VCaP (cell line): ENCODE measurements around the gene HS3ST6.
"Not testable (repeated sequence)": the region's sequence is repeated elsewhere in the genome, so short reads cannot be mapped to it uniquely, and the experiment has no call there.

Experiments used
- H3K27ac ChIP-seq: fragments of 450-650 bp; 2 replicates; pipeline ENCODE4 v1.5.1; 2017
- TF ChIP-seq, protein P1 (sequence below): fragments of 450-650 bp; conservative IDR thresholded peaks from 2 replicates; pipeline ENCODE4 v1.5.1; 2017; ENCODE audit warnings: mild to moderate bottlenecking, moderate library complexity

HS3ST6 gene

DNA sequence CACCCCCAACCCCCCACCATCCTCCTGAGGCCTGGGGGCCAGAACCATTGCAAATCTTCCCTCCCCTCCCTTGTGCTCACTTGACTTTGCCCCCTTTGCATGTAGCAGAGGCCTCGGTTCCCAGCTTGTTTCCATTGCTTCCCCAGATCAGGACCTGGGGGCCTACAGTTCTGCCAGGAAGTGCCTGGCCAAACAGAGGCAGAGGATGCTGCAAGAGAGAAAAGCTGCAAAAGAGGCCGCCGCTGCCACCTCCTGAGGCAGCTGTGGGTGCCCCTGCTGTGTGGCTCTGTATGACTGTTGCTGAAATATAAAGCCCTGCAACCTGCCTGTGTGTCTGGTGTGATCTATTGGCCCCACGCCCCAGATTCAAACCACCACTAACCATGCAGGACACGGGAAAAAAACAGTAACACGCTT is 43.4 kb upstream of the HS3ST6 start:
- TF ChIP-seq, protein P1, sequence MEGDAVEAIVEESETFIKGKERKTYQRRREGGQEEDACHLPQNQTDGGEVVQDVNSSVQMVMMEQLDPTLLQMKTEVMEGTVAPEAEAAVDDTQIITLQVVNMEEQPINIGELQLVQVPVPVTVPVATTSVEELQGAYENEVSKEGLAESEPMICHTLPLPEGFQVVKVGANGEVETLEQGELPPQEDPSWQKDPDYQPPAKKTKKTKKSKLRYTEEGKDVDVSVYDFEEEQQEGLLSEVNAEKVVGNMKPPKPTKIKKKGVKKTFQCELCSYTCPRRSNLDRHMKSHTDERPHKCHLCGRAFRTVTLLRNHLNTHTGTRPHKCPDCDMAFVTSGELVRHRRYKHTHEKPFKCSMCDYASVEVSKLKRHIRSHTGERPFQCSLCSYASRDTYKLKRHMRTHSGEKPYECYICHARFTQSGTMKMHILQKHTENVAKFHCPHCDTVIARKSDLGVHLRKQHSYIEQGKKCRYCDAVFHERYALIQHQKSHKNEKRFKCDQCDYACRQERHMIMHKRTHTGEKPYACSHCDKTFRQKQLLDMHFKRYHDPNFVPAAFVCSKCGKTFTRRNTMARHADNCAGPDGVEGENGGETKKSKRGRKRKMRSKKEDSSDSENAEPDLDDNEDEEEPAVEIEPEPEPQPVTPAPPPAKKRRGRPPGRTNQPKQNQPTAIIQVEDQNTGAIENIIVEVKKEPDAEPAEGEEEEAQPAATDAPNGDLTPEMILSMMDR: no peak
- peak overlapping the region; percentile 84 for H3K27ac ChIP-seq

DNA sequence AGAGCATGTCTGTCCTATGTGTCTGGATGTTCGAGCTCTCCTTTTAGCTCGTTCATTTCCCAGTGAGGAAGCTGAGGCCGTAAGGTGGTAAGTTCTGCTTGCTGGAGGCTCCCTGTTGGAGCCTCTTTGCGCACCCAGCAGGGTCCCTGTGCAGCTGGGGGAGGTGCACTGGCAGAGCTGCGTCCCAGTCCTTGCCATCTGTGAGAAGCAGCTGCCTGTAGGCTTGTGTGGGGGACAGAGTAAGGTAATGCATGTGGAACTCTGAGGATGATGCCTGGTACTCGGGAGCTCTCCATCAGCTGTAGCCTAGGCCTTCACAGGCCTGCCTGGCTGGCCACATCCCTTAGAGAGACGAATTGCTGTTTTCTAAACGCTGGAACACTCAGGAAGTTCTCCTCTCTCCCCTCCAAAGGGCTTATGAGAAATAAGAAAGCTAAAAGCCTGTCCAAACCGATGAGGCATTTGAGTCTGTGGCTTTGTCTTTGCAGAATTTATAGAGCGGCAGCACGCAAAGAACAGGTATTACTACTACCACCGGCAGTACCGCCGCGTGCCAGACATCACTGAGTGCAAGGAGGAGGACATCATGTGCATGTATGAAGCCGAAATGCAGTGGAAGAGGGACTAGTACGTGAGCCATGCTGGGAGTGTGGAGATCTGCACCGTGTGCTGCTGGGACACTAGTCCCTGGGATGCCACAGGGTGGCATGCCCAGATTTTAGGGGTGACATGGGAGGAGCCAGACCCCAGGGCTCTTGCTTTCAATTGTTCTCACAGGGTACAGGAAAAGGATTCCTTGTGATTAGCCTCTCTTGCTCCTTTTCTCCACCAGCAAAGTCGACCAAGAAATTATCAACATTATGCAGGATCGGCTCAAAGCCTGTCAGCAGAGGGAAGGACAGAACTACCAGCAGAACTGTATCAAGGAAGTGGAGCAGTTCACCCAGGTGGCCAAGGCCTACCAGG is 42.7 kb upstream of the HS3ST6 start:
- TF ChIP-seq, protein P1: no peak
- peak overlapping the region; percentile 84 for H3K27ac ChIP-seq

DNA sequence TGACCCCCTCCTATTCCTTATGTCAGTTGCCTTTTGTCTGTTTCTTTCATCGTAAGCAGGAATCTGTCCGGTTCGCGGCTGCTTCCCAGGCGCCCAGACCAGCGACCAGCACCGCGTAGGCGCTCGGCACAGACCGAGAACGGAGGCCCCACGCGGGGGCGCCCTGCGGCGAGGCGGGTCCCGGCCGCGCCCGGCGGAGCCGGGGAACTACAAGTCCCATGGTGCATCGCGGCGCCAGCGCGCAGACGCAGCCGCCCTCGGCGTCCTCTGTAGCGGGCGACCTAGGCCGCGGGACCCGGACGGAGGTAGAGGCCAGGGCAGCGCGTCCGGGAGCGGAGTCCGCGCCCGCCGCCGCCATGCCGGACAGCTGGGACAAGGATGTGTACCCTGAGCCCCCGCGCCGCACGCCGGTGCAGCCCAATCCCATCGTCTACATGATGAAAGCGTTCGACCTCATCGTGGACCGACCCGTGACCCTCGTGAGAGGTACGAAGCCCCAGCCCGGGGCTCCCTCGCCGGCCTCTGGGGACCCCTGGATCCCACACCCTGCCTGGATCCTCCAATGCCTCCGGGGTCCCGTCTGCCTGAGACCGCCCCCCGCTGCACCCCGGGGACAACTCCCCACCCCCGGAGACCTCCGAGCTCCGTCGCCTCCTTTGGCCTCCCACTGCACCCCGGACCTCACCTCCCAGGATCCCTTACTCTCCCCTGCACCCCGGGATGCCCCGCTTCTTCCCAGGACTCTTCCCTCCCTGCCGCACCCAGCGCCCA is 41.2 kb upstream of the HS3ST6 start, which contains the start of gene NDUFB10:
NDUFB10 (plus strand) TSS at position 270 of the 771 bp plus-strand sequence; CDS start at position 357, 87 bp downstream.
- TF ChIP-seq, protein P1: peak; percentile 81
- peak within 1 kb of the TSS; percentile 84 for H3K27ac ChIP-seq

DNA sequence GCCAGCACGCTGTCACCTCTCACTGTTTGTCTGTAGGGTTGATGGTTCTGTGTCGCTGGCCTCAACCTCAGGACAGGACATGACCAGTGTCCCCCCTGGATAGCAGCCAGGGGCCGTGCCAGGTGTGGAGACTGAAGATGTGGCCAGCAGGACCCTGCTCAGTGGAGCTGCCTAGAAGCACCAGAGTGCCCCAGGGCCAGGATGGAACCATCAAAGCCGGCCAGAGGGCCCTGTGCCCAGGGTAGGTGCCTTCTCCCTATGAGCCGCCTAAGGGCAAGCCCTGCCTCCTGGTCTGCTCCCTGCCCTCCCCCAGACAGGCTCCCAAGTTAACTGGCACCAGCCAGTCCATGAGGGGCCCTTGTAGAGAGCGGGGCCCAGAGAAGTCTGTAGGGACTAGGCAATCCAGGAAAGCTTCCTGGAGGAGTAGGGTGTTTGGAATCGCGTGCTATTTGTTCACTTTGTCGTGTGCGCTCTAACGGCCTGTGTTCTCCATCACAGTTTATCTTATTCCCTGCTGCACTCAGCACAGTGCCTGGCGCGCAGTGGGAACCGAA is 40.6 kb upstream of the HS3ST6 start:
- TF ChIP-seq, protein P1: no peak
- peak overlapping the region; percentile 84; the same call in 1 of the 2 replicates for H3K27ac ChIP-seq

DNA sequence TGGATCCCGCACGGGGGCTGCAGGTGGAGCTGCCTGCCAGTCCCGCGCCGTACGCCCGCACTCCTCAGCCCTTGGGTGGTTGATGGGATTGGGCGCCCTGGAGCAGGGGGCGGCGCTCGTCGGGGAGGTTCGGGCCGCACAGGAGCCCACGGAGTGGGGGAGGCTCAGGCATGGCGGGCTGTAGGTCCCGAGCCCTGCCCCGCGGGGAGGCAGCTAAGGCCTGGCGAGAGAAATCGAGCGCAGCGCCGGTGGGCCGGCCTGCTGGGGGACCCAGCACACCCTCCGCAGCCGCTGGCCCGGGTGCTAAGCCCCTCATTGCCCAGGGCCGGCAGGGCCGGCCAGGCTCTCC is 39.9 kb upstream of the HS3ST6 start:
- not testable (repeated sequence) for H3K27ac ChIP-seq

DNA sequence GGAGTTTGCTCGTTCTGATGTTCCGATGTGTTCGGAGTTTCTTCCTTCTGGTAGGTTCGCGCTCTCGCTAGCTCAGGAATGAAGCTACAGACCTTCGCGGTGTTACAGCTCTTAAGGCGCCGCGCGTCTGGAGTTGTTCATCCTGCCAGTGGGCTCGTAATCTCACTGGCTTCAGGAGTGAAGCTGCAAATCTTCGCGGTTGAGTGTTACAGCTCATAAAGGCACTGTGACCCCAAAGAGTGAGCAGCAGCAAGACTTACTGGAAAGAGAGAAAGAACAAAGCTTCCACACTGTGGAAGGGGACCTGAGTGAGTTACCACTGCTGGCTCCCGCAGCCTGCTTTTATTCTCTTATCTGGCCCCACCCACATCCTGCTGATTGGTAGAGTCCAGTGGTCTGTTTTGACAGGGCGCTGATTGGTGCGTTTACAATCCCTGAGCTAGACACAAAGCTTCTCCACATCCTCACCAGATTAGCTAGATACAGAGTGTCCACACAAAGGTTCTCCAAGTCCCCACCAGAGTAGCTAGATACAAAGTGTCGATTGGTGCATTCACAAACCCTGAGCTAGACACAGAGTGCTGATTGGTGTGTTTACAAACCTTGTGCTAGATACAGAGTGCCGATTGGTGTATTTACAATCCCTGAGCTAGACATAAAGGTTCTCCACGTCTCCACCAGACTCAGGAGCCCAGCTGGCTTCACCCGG is 39.4 kb upstream of the HS3ST6 start:
- not testable (repeated sequence) for H3K27ac ChIP-seq

DNA sequence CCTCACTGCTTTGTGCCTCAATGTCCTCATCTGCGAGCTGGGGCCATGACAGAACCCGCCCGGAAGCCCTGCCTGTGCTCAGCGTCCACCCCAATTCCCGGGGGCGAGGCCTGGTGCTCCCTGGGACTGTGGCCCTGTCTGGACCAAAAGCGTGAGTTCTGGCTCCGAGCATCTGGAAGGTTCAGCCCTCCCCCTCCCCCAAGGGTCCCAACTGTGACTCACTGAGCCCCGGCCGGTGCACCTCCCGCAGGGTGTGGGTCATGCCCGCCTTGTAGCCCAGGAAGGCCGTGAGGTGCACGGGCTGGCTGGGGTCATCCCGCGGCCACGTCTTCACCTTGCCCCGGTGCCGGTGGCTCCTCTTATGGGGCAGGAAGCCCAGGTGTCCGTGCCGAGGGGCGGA is 35.5 kb upstream of the HS3ST6 start:
- H3K27ac ChIP-seq: no peak overlapping the region
- TF ChIP-seq, protein P1: no peak

DNA sequence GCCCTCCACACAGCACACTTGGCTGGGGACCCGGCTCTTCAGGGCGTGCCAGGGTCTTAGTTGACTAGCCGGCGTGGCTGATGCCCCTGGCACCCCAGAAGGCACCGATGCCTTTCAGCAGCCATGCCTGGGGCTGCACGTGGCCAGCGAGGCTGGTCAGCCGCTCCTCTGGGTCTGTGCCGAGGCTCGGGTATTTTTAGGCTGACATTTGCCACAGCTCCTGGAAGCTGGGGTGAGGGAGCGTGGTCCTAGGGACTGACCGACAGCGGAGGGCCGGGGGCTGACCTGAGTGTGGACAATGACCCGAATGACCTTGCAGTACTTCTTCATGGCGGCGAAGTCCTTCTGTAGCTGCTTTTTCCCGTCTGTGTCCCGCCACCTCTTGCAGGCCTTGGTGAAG is 32.3 kb upstream of the HS3ST6 start:
- H3K27ac ChIP-seq: no peak overlapping the region
- TF ChIP-seq, protein P1: no peak
